ENCODE data around the gene COL20A1.

COL20A1 gene

GRCh38 chr20:63295018-63295417, 2.0 kb downstream of the COL20A1 start:
- Histone ChIP-seq H3K36me3 (ENCODE audit: control insufficient read depth, insufficient read depth, low read length, severe bottlenecking) (no peaks in the 10 kb centered on the region), H3K9ac (ENCODE audit: low read length) (no peak overlapping the region), H3K9me3 (ENCODE audit: control insufficient read depth, low read length) (no peaks in the 10 kb centered on the region), H3K4me1 (ENCODE audit: control insufficient read depth, insufficient read depth, low read length) (peaks cover 8% of the 10 kb centered on the region), H3K4me3 (ENCODE audit: low read length) (no peak overlapping the region), H3K27me3 (replicated peaks; ENCODE audit: control insufficient read depth, insufficient read depth, low read length) (peaks cover 39% of the 10 kb centered on the region)
- DNase-seq (ENCODE audit: low read depth) = no peak

- peaks cover 2% of the 10 kb centered on the region for H3K9me3 ChIP-seq (ENCODE audit: control insufficient read depth, low read length)
- peaks cover 6% of the 10 kb centered on the region for H3K4me1 ChIP-seq (ENCODE audit: control insufficient read depth, insufficient read depth, low read length)
- H3K9ac ChIP-seq (ENCODE audit: low read length) = no peak overlapping the region
- H3K36me3 ChIP-seq (ENCODE audit: control insufficient read depth, insufficient read depth, low read length, severe bottlenecking) = no peaks in the 10 kb centered on the region
- H3K4me3 ChIP-seq (ENCODE audit: low read length) = no peak overlapping the region
- DNase-seq (ENCODE audit: low read depth) = no peak
- H3K27me3 ChIP-seq (replicated peaks; ENCODE audit: control insufficient read depth, insufficient read depth, low read length) = peaks cover 43% of the 10 kb centered on the region
Measured at GRCh38 chr20:63295422-63295821, 2.4 kb downstream of the COL20A1 start.

GRCh38 chr20:63295846-63296245, 2.9 kb downstream of the COL20A1 start:
- H3K36me3 ChIP-seq (ENCODE audit: control insufficient read depth, insufficient read depth, low read length, severe bottlenecking) = no peaks in the 10 kb centered on the region
- peaks cover 2% of the 10 kb centered on the region for H3K4me1 ChIP-seq (ENCODE audit: control insufficient read depth, insufficient read depth, low read length)
- H3K9ac ChIP-seq (ENCODE audit: low read length) = no peak overlapping the region
- peaks cover 5% of the 10 kb centered on the region for H3K9me3 ChIP-seq (ENCODE audit: control insufficient read depth, low read length)
- H3K27me3 ChIP-seq (replicated peaks; ENCODE audit: control insufficient read depth, insufficient read depth, low read length) = peaks cover 45% of the 10 kb centered on the region
- no peak for DNase-seq (ENCODE audit: low read depth)
- H3K4me3 ChIP-seq (ENCODE audit: low read length) = no peak overlapping the region

GRCh38 chr20:63296531-63297299, 3.7 kb downstream of the COL20A1 start:
- no peak for DNase-seq (ENCODE audit: low read depth)
- H3K4me3 ChIP-seq (ENCODE audit: low read length) = no peak overlapping the region
- H3K9ac ChIP-seq (ENCODE audit: low read length) = no peak overlapping the region
- peaks cover 45% of the 10 kb centered on the region for H3K27me3 ChIP-seq (replicated peaks; ENCODE audit: control insufficient read depth, insufficient read depth, low read length)
- no peaks in the 10 kb centered on the region for H3K4me1 ChIP-seq (ENCODE audit: control insufficient read depth, insufficient read depth, low read length)
- no peaks in the 10 kb centered on the region for H3K36me3 ChIP-seq (ENCODE audit: control insufficient read depth, insufficient read depth, low read length, severe bottlenecking)
- H3K9me3 ChIP-seq (ENCODE audit: control insufficient read depth, low read length) = peaks cover 11% of the 10 kb centered on the region

- H3K36me3 ChIP-seq (ENCODE audit: control insufficient read depth, insufficient read depth, low read length, severe bottlenecking) = no peaks in the 10 kb centered on the region
- no peak overlapping the region for H3K9ac ChIP-seq (ENCODE audit: low read length)
- H3K4me1 ChIP-seq (ENCODE audit: control insufficient read depth, insufficient read depth, low read length) = no peaks in the 10 kb centered on the region
- peaks cover 16% of the 10 kb centered on the region for H3K9me3 ChIP-seq (ENCODE audit: control insufficient read depth, low read length)
- no peak overlapping the region for H3K4me3 ChIP-seq (ENCODE audit: low read length)
- H3K27me3 ChIP-seq (replicated peaks; ENCODE audit: control insufficient read depth, insufficient read depth, low read length) = peaks cover 45% of the 10 kb centered on the region
- no peak for DNase-seq (ENCODE audit: low read depth)
Measured at GRCh38 chr20:63297371-63297781, 4.4 kb downstream of the COL20A1 start.

- no peak overlapping the region for H3K9ac ChIP-seq (ENCODE audit: low read length)
- no peaks in the 10 kb centered on the region for H3K4me1 ChIP-seq (ENCODE audit: control insufficient read depth, insufficient read depth, low read length)
- no peak overlapping the region for H3K4me3 ChIP-seq (ENCODE audit: low read length)
- H3K9me3 ChIP-seq (ENCODE audit: control insufficient read depth, low read length) = peaks cover 16% of the 10 kb centered on the region
- H3K27me3 ChIP-seq (replicated peaks; ENCODE audit: control insufficient read depth, insufficient read depth, low read length) = peaks cover 51% of the 10 kb centered on the region
- no peak for DNase-seq (ENCODE audit: low read depth)
- H3K36me3 ChIP-seq (ENCODE audit: control insufficient read depth, insufficient read depth, low read length, severe bottlenecking) = no peaks in the 10 kb centered on the region
Measured at GRCh38 chr20:63297796-63298572, 5.0 kb downstream of the COL20A1 start.

- H3K36me3 ChIP-seq (ENCODE audit: control insufficient read depth, insufficient read depth, low read length, severe bottlenecking) = no peaks in the 10 kb centered on the region
- no peaks in the 10 kb centered on the region for H3K4me1 ChIP-seq (ENCODE audit: control insufficient read depth, insufficient read depth, low read length)
- peaks cover 16% of the 10 kb centered on the region for H3K9me3 ChIP-seq (ENCODE audit: control insufficient read depth, low read length)
- no peak for DNase-seq (ENCODE audit: low read depth)
- H3K4me3 ChIP-seq (ENCODE audit: low read length) = no peak overlapping the region
- H3K27me3 ChIP-seq (replicated peaks; ENCODE audit: control insufficient read depth, insufficient read depth, low read length) = peaks cover 56% of the 10 kb centered on the region
- H3K9ac ChIP-seq (ENCODE audit: low read length) = no peak overlapping the region
Measured at GRCh38 chr20:63298731-63299312, 5.8 kb downstream of the COL20A1 start.

GRCh38 chr20:63301671-63302070, 8.7 kb downstream of the COL20A1 start:
- Histone ChIP-seq H3K4me1 (ENCODE audit: control insufficient read depth, insufficient read depth, low read length) (no peaks in the 10 kb centered on the region), H3K36me3 (ENCODE audit: control insufficient read depth, insufficient read depth, low read length, severe bottlenecking) (no peaks in the 10 kb centered on the region), H3K9me3 (ENCODE audit: control insufficient read depth, low read length) (peaks cover 16% of the 10 kb centered on the region), H3K9ac (ENCODE audit: low read length) (no peak overlapping the region), H3K27me3 (replicated peaks; ENCODE audit: control insufficient read depth, insufficient read depth, low read length) (peaks cover 49% of the 10 kb centered on the region), H3K4me3 (ENCODE audit: low read length) (no peak overlapping the region)
- DNase-seq (ENCODE audit: low read depth) = no peak

GRCh38 chr20:63303095-63303666, 10.2 kb downstream of the COL20A1 start:
- no peaks in the 10 kb centered on the region for H3K4me1 ChIP-seq (ENCODE audit: control insufficient read depth, insufficient read depth, low read length)
- no peak overlapping the region for H3K4me3 ChIP-seq (ENCODE audit: low read length)
- peaks cover 55% of the 10 kb centered on the region for H3K27me3 ChIP-seq (replicated peaks; ENCODE audit: control insufficient read depth, insufficient read depth, low read length)
- H3K9me3 ChIP-seq (ENCODE audit: control insufficient read depth, low read length) = peaks cover 16% of the 10 kb centered on the region
- H3K9ac ChIP-seq (ENCODE audit: low read length) = no peak overlapping the region
- no peaks in the 10 kb centered on the region for H3K36me3 ChIP-seq (ENCODE audit: control insufficient read depth, insufficient read depth, low read length, severe bottlenecking)
- no peak for DNase-seq (ENCODE audit: low read depth)

GRCh38 chr20:63305393-63305792, 12.4 kb downstream of the COL20A1 start:
- peaks cover 15% of the 10 kb centered on the region for H3K9me3 ChIP-seq (ENCODE audit: control insufficient read depth, low read length)

More at GRCh38 chr20:63305393-63305792, 12.4 kb downstream of the COL20A1 start:
- no peaks in the 10 kb centered on the region for H3K4me1 ChIP-seq (ENCODE audit: control insufficient read depth, insufficient read depth, low read length)
- no peak overlapping the region for H3K4me3 ChIP-seq (ENCODE audit: low read length)
- no peaks in the 10 kb centered on the region for H3K36me3 ChIP-seq (ENCODE audit: control insufficient read depth, insufficient read depth, low read length, severe bottlenecking)
- peaks cover 45% of the 10 kb centered on the region for H3K27me3 ChIP-seq (replicated peaks; ENCODE audit: control insufficient read depth, insufficient read depth, low read length)
- no peak for DNase-seq (ENCODE audit: low read depth)
- H3K9ac ChIP-seq (ENCODE audit: low read length) = no peak overlapping the region
